PC-3 (cell line): ENCODE results near the gene KMT2A. TPM values are rescaled to one million over a fixed set of nuclear protein-coding genes. Genes with fewer than 3 reads are reported as not detected.

Source experiments
- ATAC-seq: fragments of 200-7000 bp; cut with Tn5 transposase; 2 replicates; pipeline ENCODE4 v1.9.1; 2020; ENCODE audit warnings: mild to moderate bottlenecking, moderate library complexity
- BruUV-seq: library from RNA; stranded (reverse); fragments of 400-500 nt; replicated peaks from 2 replicates; lab custom pipeline; 2021; lab: Mats Ljungman, UMichigan
- CTCF ChIA-PET: fragments of 300-600 bp; sonication (Branson Sonifier 250); formaldehyde crosslinking; loops from one replicate; lab custom pipeline; 2022; ENCODE audit warnings: antibody characterized with exemption; lab: Charles Lee
- POLR2A ChIA-PET: fragments of 300-600 bp; sonication (Branson Sonifier 250); formaldehyde crosslinking; loops from one replicate; lab custom pipeline; 2022; ENCODE audit warnings: antibody characterized with exemption; ENCODE audit not compliant: unreplicated experiment; lab: Charles Lee
- DNase-seq: peaks from one replicate; pipeline ENCODE4 v3.0.0-alpha.2; 2015
- H2AFZ ChIP-seq: fragments of 300-600 bp; sonication (generic); 2 replicates; pipeline ENCODE4 v1.6.0; 2016; ENCODE audit warnings: antibody characterized with exemption, low read length
- H3F3A ChIP-seq: fragments of 300-600 bp; sonication (generic); one replicate; pipeline ENCODE4 v1.6.0; 2017; ENCODE audit warnings: antibody characterized with exemption, low read length, control low read depth, mild to moderate bottlenecking; ENCODE audit not compliant: unreplicated experiment
- H3K27ac ChIP-seq: fragments of 300-600 bp; sonication (generic); 2 replicates; pipeline ENCODE4 v1.5.1; 2016; ENCODE audit warnings: mild to moderate bottlenecking, low read length
- H3K27me3 ChIP-seq: fragments of 300-600 bp; sonication (generic); 2 replicates; pipeline ENCODE4 v1.6.1; 2016; ENCODE audit warnings: low read length, mixed read lengths
- H3K36me3 ChIP-seq: fragments of 300-600 bp; sonication (generic); 2 replicates; pipeline ENCODE4 v1.6.1; 2016; ENCODE audit warnings: low read depth, mixed run types, low read length, mixed read lengths
- H3K4me1 ChIP-seq: fragments of 300-600 bp; sonication (generic); 2 replicates; pipeline ENCODE4 v1.5.1; 2016; ENCODE audit warnings: low read length; ENCODE audit not compliant: insufficient read depth
- H3K4me2 ChIP-seq: fragments of 300-600 bp; sonication (generic); 2 replicates; pipeline ENCODE4 v1.6.0; 2016; ENCODE audit warnings: low read length
- H3K4me3 ChIP-seq: fragments of 300-600 bp; sonication (generic); 2 replicates; pipeline ENCODE4 v1.5.1; 2016; ENCODE audit warnings: mild to moderate bottlenecking, low read length, mixed read lengths
- H3K79me2 ChIP-seq: fragments of 300-600 bp; sonication (generic); 2 replicates; pipeline ENCODE4 v1.6.1; 2017; ENCODE audit warnings: low read length, mixed read lengths
- H3K9ac ChIP-seq: fragments of 300-600 bp; sonication (generic); 2 replicates; pipeline ENCODE4 v1.6.0; 2016; ENCODE audit warnings: mild to moderate bottlenecking, low read length
- H3K9me2 ChIP-seq: fragments of 300-600 bp; sonication (generic); replicated peaks from 2 replicates; pipeline ENCODE4 v1.6.1; 2016; ENCODE audit warnings: mixed run types, low read length, mixed read lengths
- H3K9me3 ChIP-seq: fragments of 300-600 bp; sonication (generic); 2 replicates; pipeline ENCODE4 v1.6.1; 2016; ENCODE audit warnings: low read length, mixed read lengths
- H4K20me1 ChIP-seq: fragments of 300-600 bp; sonication (generic); 2 replicates; pipeline ENCODE4 v1.6.1; 2016; ENCODE audit warnings: low read length, mixed read lengths
- EZH2 ChIP-seq: fragments of 300-600 bp; sonication (generic); IDR thresholded peaks from one replicate; pipeline ENCODE4 v1.6.1; 2017; ENCODE audit warnings: antibody characterized with exemption, mild to moderate bottlenecking, low read length; ENCODE audit not compliant: unreplicated experiment
- EZH2phosphoT487 ChIP-seq: fragments of 300-600 bp; sonication (generic); IDR thresholded peaks from 2 replicates; pipeline ENCODE4 v1.6.1; 2018; ENCODE audit warnings: mild to moderate bottlenecking, antibody characterized with exemption, low read length, borderline replicate concordance
- intact Hi-C: fragments of 100-400 bp; cut with micrococcal nuclease; formaldehyde crosslinking; loops from 2 replicates; pipeline ENCODE4 v1.9.0; 2023
- total RNA-seq: library from RNA; depleted of rRNA; stranded (reverse); fragments of >200 nt; gene quantifications from 2 replicates; pipeline ENCODE4 v1.2.3, GENCODE V29; 2014
- TF ChIP-seq, protein P1 (sequence below): fragments of 300-600 bp; sonication (generic); conservative IDR thresholded peaks from 2 replicates; pipeline ENCODE4 v1.5.1; 2017; ENCODE audit warnings: antibody characterized with exemption, low read depth, mild to moderate bottlenecking, low read length

The KMT2A gene
- total RNA-seq, 1 experiment from 2014 or later, result 35.3 TPM

- peaks cover 3% of the 10 kb centered on the region for H3F3A ChIP-seq
- no peak overlapping the region for H3K4me2 ChIP-seq
- no peak overlapping the region for H2AFZ ChIP-seq
- H3K36me3 ChIP-seq, result peaks cover 31% of the 10 kb centered on the region
- H3K9me3 ChIP-seq, result no peaks in the 10 kb centered on the region
- H3K79me2 ChIP-seq, result peaks cover 16% of the 10 kb centered on the region
- no peak for ATAC-seq
- POLR2A ChIA-PET, result no interaction called here
- no TSS peak for BruUV-seq
- no peak overlapping the region for H3K9ac ChIP-seq
- intact Hi-C loops, result no loop called here
- CTCF ChIA-PET, result no interaction called here
- no peaks in the 10 kb centered on the region for H4K20me1 ChIP-seq
- H3K4me1 ChIP-seq, result 0 out of 2 replicates have a peak, but pooled peaks cover 6% of the 10 kb centered on the region
- no peak overlapping the region for H3K4me3 ChIP-seq
- H3K9me2 ChIP-seq, result no peaks in the 10 kb centered on the region
- no peaks in the 10 kb centered on the region for H3K27me3 ChIP-seq
- DNase-seq, result no peak
- H3K27ac ChIP-seq, result no peak overlapping the region
- TF ChIP-seq EZH2phosphoT487 (no peak), EZH2 (no peak)
- TF ChIP-seq, protein P1, sequence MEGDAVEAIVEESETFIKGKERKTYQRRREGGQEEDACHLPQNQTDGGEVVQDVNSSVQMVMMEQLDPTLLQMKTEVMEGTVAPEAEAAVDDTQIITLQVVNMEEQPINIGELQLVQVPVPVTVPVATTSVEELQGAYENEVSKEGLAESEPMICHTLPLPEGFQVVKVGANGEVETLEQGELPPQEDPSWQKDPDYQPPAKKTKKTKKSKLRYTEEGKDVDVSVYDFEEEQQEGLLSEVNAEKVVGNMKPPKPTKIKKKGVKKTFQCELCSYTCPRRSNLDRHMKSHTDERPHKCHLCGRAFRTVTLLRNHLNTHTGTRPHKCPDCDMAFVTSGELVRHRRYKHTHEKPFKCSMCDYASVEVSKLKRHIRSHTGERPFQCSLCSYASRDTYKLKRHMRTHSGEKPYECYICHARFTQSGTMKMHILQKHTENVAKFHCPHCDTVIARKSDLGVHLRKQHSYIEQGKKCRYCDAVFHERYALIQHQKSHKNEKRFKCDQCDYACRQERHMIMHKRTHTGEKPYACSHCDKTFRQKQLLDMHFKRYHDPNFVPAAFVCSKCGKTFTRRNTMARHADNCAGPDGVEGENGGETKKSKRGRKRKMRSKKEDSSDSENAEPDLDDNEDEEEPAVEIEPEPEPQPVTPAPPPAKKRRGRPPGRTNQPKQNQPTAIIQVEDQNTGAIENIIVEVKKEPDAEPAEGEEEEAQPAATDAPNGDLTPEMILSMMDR, result no peak
Measured at GRCh38 chr11:118397448-118397847, 38.8 kb upstream of the KMT2A start.

DNA sequence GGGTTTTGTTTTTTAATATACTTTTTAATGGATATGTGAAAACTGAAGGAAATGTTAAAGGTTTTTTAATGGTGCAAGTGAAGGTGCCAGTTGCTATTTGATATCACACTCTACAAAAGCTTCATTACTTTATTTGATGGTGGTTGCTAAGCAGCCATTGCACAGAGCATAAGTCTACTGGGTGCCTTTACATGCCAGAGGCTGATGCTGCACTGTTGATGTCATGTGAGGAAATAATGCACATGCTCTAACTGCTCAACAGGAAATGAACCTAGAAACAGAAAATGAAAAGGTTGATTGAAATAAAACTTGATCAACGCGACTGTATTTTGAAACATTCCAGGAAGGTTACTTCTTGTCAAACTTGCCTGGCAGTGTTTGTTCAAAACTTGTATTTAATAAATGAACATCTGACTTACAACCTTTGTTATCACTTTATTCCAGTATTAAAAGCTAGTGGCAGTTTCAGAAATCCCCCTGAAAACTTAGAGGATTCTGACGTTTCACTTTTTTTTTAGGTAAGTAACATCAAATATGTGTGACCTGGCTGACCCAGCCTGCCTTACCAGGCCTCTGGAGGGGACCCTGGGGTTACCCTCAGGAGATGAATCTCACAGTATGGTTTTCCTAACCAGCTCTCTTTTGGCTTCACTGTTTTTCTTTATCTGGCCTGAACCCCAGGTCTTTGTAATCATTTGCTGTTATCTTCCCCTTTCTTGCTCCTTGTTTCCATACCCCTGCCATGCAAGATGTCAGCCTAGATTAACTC is 37.3 kb upstream of the KMT2A start:
- Histone ChIP-seq H3K4me3 (no peak overlapping the region), H3K4me1 (peaks cover 14% of the 10 kb centered on the region; the same call in 1 of the 2 replicates)
- no peak for ATAC-seq

More for the DNA sequence above, 37.3 kb upstream of the KMT2A start:
- H3K9ac ChIP-seq, result no peak overlapping the region
- no peak for DNase-seq
- ChIA-PET POLR2A (no interaction called here), CTCF (no interaction called here)
- intact Hi-C loops, result no loop called here
- H3K36me3 ChIP-seq, result peaks cover 21% of the 10 kb centered on the region; the same call in 1 of the 2 replicates
- no peaks in the 10 kb centered on the region for H3K9me2 ChIP-seq
- no peak overlapping the region for H3K4me2 ChIP-seq
- peaks cover 31% of the 10 kb centered on the region for H3K79me2 ChIP-seq
- no peak overlapping the region for H2AFZ ChIP-seq
- H3K27me3 ChIP-seq, result no peaks in the 10 kb centered on the region
- TF ChIP-seq EZH2 (no peak), EZH2phosphoT487 (no peak)
- TF ChIP-seq, protein P1, result no peak
- peaks cover 8% of the 10 kb centered on the region; the same call in 1 of the 2 replicates for H4K20me1 ChIP-seq
- H3F3A ChIP-seq, result peaks cover 3% of the 10 kb centered on the region
- no peak overlapping the region for H3K27ac ChIP-seq
- BruUV-seq, result no TSS peak
- H3K9me3 ChIP-seq, result no peaks in the 10 kb centered on the region
